Endodermal cell (in vitro differentiated cells): ENCODE measurements around the gene NCSTN. TPM values are rescaled to one million over a fixed set of nuclear protein-coding genes. Genes with fewer than 3 reads are reported as not detected.

Experiments
- DNase-seq: peaks from one replicate; pipeline ENCODE4 v3.0.0-alpha.2; 2017
- H3K27ac ChIP-seq: 2 replicates; pipeline ENCODE4 v1.5.1; 2013; ENCODE audit warnings: mild to moderate bottlenecking, low read depth, low read length, moderate library complexity
- H3K27me3 ChIP-seq: 2 replicates; pipeline ENCODE4 v1.6.1; 2013; ENCODE audit warnings: mild to moderate bottlenecking, low read length, moderate library complexity; ENCODE audit not compliant: insufficient read depth, control insufficient read depth, poor library complexity, severe bottlenecking
- H3K36me3 ChIP-seq: 2 replicates; pipeline ENCODE4 v1.7.0; 2013; ENCODE audit warnings: mild to moderate bottlenecking, low read length, moderate library complexity; ENCODE audit not compliant: control insufficient read depth, insufficient read depth
- H3K4me1 ChIP-seq: one replicate; pipeline ENCODE4 v1.7.0; 2013; ENCODE audit warnings: low read length; ENCODE audit not compliant: control insufficient read depth, insufficient read depth
- H3K4me3 ChIP-seq: 2 replicates; pipeline ENCODE4 v1.5.1; 2013; ENCODE audit warnings: mild to moderate bottlenecking, low read length, moderate library complexity
- H3K9ac ChIP-seq: 2 replicates; pipeline ENCODE4 v1.6.1; 2013; ENCODE audit warnings: mild to moderate bottlenecking, low read length, moderate library complexity; ENCODE audit not compliant: poor library complexity, severe bottlenecking; ENCODE audit errors: extremely low read depth
- H3K9me3 ChIP-seq: 2 replicates; pipeline ENCODE4 v1.6.1; 2013; ENCODE audit warnings: mild to moderate bottlenecking, low read length, moderate library complexity; ENCODE audit not compliant: control insufficient read depth
- H3K27ac Mint-ChIP-seq: 2 replicates; pipeline ENCODE4 v1.8.0; 2020; ENCODE audit warnings: mixed read lengths
- H3K27me3 Mint-ChIP-seq: 2 replicates; pipeline ENCODE4 v1.8.0; 2021; ENCODE audit warnings: mild to moderate bottlenecking, mixed read lengths; ENCODE audit not compliant: insufficient read depth
- H3K36me3 Mint-ChIP-seq: 2 replicates; pipeline ENCODE4 v1.8.0; 2020; ENCODE audit warnings: low read depth, mixed read lengths
- H3K4me1 Mint-ChIP-seq: 2 replicates; pipeline ENCODE4 v1.8.0; 2020; ENCODE audit warnings: mixed read lengths
- H3K4me3 Mint-ChIP-seq: 2 replicates; pipeline ENCODE4 v1.8.0; 2020; ENCODE audit warnings: mild to moderate bottlenecking, moderate library complexity, mixed read lengths
- H3K9me3 Mint-ChIP-seq: 2 replicates; pipeline ENCODE4 v1.8.0; 2020; ENCODE audit warnings: mild to moderate bottlenecking, mixed read lengths
- WGBS, 2 experiments: methylation state at CpG; one replicate each; pipeline versions ENCODE4 v1.1.5 to v1.1.7; 2013; ENCODE audit warnings: missing lambda C conversion rate in 2 of 2, mixed read lengths in 1 of 2; ENCODE audit not compliant: insufficient coverage in 1 of 2, insufficient read length in 1 of 2; 5-methylcytosine and 5-hydroxymethylcytosine counted together
- total RNA-seq, 2 donors: library from RNA; stranded (reverse); fragmentation: NEBNext Ultra II Directional in 1 of 2; extraction: Animal tissue kit (Norgen Biotek cat#: 25700) in 1 of 2; gene quantifications; 2 replicates in 1 of 2; 3 replicates in 1 of 2; pipeline ENCODE4 v1.2.1, GENCODE V29; 2021
- TF ChIP-seq, protein P1 (sequence below): fragments of 200-600 bp; sonication (generic); conservative IDR thresholded peaks from 2 replicates; pipeline ENCODE4 v1.5.0; 2021; ENCODE audit warnings: antibody characterized with exemption, mild to moderate bottlenecking

The NCSTN gene
- total RNA-seq, 2 donors from 2014 or later, result 103 to 107 TPM

DNA sequence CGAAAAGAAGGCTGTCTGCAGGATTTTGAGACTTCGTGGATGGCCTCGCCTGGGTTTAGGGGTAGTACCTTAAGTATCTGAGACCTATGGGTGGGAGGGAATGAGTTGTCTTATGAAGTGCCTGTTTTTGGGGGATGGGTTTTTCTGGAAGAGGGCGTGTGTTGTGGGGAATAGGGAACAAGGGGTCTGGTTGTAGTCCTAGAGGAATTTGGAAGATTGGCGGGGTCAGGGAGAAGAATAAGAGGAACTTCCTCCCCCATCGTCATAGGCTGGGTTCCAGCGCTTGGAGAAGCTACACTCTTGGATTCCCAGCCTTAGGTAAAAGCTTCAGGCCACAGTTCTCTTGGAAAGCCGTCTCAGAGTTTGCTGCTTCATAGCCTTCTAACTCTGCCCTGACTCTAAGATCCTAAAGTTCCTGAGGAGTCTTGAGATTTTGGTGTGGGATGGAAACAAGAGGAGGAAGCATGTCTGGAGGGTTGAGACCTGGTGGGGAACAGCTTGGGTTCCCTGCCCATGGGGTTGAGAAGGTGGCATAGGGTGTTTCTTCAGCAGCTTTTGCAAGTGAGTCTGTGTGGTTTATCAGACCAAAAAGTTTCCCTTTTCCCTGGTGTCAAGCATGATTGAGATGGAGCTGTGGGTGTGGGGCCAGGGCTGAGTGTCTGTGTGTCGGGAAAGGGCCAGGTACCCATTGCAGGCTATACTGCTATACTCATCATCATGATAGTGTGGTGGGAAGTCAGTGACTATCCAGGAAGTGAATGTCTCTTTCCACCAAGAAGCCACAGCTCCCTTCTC, 59.0 kb downstream of the NCSTN start:
- H3K9ac ChIP-seq, result peak overlapping the region; percentile 90
- 57 to 59% methylated on average over 7 to 9 of the region's 9 CpGs for WGBS, 2 experiments

DNA sequence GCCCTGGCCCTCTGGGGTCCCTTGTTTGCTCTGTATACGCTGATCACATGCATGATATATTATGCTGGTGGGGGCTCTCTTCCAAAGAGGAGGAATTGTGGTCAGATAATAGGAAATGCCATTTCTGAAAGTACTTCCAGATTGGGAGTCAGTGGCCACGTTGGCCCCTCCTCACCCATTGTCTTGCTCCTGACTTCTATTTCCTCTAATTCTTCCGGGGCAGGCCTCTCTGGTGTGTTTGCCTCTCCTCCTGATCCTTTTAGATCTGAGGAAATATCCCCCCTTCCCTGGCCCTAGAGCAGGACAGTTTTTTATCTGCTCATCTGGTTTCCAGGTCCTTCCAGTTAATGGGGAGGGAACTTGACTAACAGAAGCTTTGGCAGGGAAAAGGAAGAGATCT, 60.1 kb downstream of the NCSTN start:
- H3K4me3 Mint-ChIP-seq, result peak overlapping the region; percentile 80

More for the DNA sequence above, 59.0 kb downstream of the NCSTN start:
- Histone ChIP-seq H3K27ac (no peak overlapping the region), H3K27me3 (no peaks in the 10 kb centered on the region), H3K36me3 (peaks cover 7% of the 10 kb centered on the region), H3K4me3 (peak overlapping the region; percentile 99), H3K4me1 (peaks cover 5% of the 10 kb centered on the region), H3K9me3 (no peaks in the 10 kb centered on the region)
- H3K27ac Mint-ChIP-seq, result peak overlapping the region; percentile 17
- DNase-seq, result peak; percentile 37
- peaks cover 5% of the 10 kb centered on the region for H3K36me3 Mint-ChIP-seq
- TF ChIP-seq, protein P1, sequence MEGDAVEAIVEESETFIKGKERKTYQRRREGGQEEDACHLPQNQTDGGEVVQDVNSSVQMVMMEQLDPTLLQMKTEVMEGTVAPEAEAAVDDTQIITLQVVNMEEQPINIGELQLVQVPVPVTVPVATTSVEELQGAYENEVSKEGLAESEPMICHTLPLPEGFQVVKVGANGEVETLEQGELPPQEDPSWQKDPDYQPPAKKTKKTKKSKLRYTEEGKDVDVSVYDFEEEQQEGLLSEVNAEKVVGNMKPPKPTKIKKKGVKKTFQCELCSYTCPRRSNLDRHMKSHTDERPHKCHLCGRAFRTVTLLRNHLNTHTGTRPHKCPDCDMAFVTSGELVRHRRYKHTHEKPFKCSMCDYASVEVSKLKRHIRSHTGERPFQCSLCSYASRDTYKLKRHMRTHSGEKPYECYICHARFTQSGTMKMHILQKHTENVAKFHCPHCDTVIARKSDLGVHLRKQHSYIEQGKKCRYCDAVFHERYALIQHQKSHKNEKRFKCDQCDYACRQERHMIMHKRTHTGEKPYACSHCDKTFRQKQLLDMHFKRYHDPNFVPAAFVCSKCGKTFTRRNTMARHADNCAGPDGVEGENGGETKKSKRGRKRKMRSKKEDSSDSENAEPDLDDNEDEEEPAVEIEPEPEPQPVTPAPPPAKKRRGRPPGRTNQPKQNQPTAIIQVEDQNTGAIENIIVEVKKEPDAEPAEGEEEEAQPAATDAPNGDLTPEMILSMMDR, result no peak
- H3K27me3 Mint-ChIP-seq, result no peaks in the 10 kb centered on the region
- no peaks in the 10 kb centered on the region for H3K9me3 Mint-ChIP-seq
- H3K4me3 Mint-ChIP-seq, result peak overlapping the region; percentile 80
- H3K4me1 Mint-ChIP-seq, result peaks cover 70% of the 10 kb centered on the region

DNA sequence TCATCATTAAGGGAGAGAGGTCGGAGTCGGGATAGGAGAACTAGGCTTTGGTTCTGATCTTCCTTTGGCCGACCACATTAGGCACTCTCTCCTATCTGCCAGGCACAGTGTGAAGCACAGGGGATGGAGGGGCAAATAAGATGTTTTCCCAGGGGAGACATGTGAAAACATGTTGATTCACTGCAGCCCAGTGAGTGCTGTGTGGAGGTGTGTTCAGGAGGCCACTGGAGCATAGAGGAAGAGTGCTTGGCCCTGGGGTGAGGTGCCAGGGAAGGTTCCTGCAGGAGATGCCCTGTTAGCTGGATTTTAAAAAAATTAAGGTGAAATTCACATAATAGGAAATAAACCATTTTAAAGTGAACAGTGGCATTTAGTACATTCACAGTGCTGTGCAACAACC, 60.9 kb downstream of the NCSTN start:
- Histone ChIP-seq H3K9me3 (no peaks in the 10 kb centered on the region), H3K9ac (no peak overlapping the region), H3K36me3 (peaks cover 7% of the 10 kb centered on the region), H3K4me3 (peak overlapping the region; percentile 99), H3K27me3 (no peaks in the 10 kb centered on the region), H3K4me1 (peaks cover 5% of the 10 kb centered on the region), H3K27ac (no peak overlapping the region)
- DNase-seq, result peak; percentile 37
- H3K27ac Mint-ChIP-seq, result no peak overlapping the region
- WGBS, 2 experiments, result 88% methylated on average over 3 of the region's 3 CpGs; no CpG with 5 or more reads in 1 of the 2 experiments
- no peaks in the 10 kb centered on the region for H3K9me3 Mint-ChIP-seq
- H3K4me1 Mint-ChIP-seq, result peaks cover 70% of the 10 kb centered on the region
- H3K4me3 Mint-ChIP-seq, result no peak overlapping the region
- TF ChIP-seq, protein P1, result no peak
- H3K36me3 Mint-ChIP-seq, result peaks cover 9% of the 10 kb centered on the region
- H3K27me3 Mint-ChIP-seq, result no peaks in the 10 kb centered on the region

More for the DNA sequence above, 60.1 kb downstream of the NCSTN start:
- Mint-ChIP-seq H3K36me3 (peaks cover 9% of the 10 kb centered on the region), H3K27me3 (no peaks in the 10 kb centered on the region), H3K27ac (no peak overlapping the region), H3K9me3 (no peaks in the 10 kb centered on the region), H3K4me1 (peaks cover 76% of the 10 kb centered on the region)
- Histone ChIP-seq H3K4me1 (peaks cover 5% of the 10 kb centered on the region), H3K9me3 (no peaks in the 10 kb centered on the region), H3K9ac (no peak overlapping the region), H3K36me3 (peaks cover 7% of the 10 kb centered on the region), H3K4me3 (peak overlapping the region; percentile 99), H3K27ac (peak overlapping the region; percentile 19), H3K27me3 (no peaks in the 10 kb centered on the region)
- TF ChIP-seq, protein P1, result no peak
- DNase-seq, result peak; percentile 60
- 6 to 53% methylated on average over 2 to 3 of the region's 3 CpGs for WGBS, 2 experiments
